OCI-LY7 (cell line): ENCODE data around the gene SHMT1.
"Not testable (repeated sequence)": the region's sequence is repeated elsewhere in the genome, so short reads cannot be mapped to it uniquely, and the experiment has no call there.

Experiments used
- EZH2phosphoT487 ChIP-seq: fragments of 200-600 bp; sonication (generic); IDR thresholded peaks from 2 replicates; pipeline ENCODE4 v1.6.1; 2018; ENCODE audit warnings: low read depth, borderline replicate concordance, mild to moderate bottlenecking, mixed run types, antibody characterized with exemption, low read length, moderate library complexity, mixed read lengths
- TF ChIP-seq, protein P1 (sequence below): fragments of 200-600 bp; sonication (generic); conservative IDR thresholded peaks from 2 replicates; pipeline ENCODE4 v1.5.1; 2014; ENCODE audit warnings: mild to moderate bottlenecking, antibody characterized with exemption, low read length, moderate library complexity, mixed read lengths

DNA sequence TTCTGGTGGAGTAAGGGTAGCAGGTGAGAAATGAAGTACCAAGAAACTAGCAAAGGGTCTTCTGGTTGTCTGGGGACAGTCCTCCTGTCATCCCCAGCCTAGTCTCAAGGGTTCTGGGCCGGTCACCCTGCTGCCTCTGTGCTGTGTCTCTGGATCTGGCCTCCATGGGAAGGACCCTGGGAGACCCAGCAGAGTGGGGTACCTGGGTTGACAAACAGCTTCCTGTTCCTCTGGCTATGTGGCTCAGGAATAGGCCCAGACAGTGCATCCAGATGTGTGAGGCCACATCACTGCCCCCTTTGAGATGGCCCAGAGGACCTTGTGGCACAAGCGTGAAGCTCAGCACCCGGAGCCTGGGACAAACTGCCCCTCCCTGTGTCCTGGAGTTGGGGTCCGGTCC lies 24.9 kb upstream of the SHMT1 start:
- not testable (repeated sequence) for TF ChIP-seq EZH2phosphoT487
- TF ChIP-seq, protein P1, sequence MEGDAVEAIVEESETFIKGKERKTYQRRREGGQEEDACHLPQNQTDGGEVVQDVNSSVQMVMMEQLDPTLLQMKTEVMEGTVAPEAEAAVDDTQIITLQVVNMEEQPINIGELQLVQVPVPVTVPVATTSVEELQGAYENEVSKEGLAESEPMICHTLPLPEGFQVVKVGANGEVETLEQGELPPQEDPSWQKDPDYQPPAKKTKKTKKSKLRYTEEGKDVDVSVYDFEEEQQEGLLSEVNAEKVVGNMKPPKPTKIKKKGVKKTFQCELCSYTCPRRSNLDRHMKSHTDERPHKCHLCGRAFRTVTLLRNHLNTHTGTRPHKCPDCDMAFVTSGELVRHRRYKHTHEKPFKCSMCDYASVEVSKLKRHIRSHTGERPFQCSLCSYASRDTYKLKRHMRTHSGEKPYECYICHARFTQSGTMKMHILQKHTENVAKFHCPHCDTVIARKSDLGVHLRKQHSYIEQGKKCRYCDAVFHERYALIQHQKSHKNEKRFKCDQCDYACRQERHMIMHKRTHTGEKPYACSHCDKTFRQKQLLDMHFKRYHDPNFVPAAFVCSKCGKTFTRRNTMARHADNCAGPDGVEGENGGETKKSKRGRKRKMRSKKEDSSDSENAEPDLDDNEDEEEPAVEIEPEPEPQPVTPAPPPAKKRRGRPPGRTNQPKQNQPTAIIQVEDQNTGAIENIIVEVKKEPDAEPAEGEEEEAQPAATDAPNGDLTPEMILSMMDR: not testable (repeated sequence)
